Stimulated activated CD4-positive, alpha-beta T cell treated with anti-CD3 and anti-CD28 coated beads, Interleukin-1b, Interleukin-23, amount 100 ng/mL, for 4 hours (primary cell): ENCODE results near the gene CMPK2.
A peak's percentile ranks its signal among the peaks of the same experiment; 100 is the strongest.
"Not testable (repeated sequence)": the region's sequence is repeated elsewhere in the genome, so short reads cannot be mapped to it uniquely, and the experiment has no call there.

ENCODE experiments used
- DNase-seq, 2 donors: peaks; one replicate each; pipeline ENCODE4 v3.0.0-alpha.2; 2020; ENCODE audit warnings: low read depth in 2 of 2

CMPK2 gene

GRCh38 chr2:6880200-6880733, 14.6 kb upstream of the CMPK2 start:
- DNase-seq = no peak

GRCh38 chr2:6879011-6879410, 13.3 kb upstream of the CMPK2 start:
- DNase-seq = no peak

GRCh38 chr2:6878549-6878948, 12.8 kb upstream of the CMPK2 start:
- DNase-seq = no peak

- DNase-seq = peak in 1 of 2 donors; percentile 28
These were observed 11.9 kb upstream of the CMPK2 start, which contains the start of gene RSAD2 for GRCh38 chr2:6877402-6878304. Gene RSAD2 (plus strand): TSS chr2:6877777. CDS start chr2:6877801, 24 bp downstream.

- DNase-seq = no peak
These were observed 10.6 kb upstream of the CMPK2 start for GRCh38 chr2:6876309-6876708.

- no peak for DNase-seq
These were observed 8.3 kb upstream of the CMPK2 start for GRCh38 chr2:6874032-6874431.

GRCh38 chr2:6872394-6872793, 6.7 kb upstream of the CMPK2 start:
- no peak for DNase-seq

GRCh38 chr2:6866982-6867381, 1.3 kb upstream of the CMPK2 start:
- DNase-seq = no peak

GRCh38 chr2:6866275-6866671, 566 bp upstream of the CMPK2 start:
- DNase-seq = peak in 1 of 2 donors; percentile 34

- peak in 1 of 2 donors; percentile 12 for DNase-seq
These were observed 773 bp downstream of the CMPK2 start for GRCh38 chr2:6864923-6865345.

- DNase-seq = no peak
These were observed 1.4 kb downstream of the CMPK2 start for GRCh38 chr2:6864231-6864754.

- DNase-seq = no peak
These were observed 1.9 kb downstream of the CMPK2 start for GRCh38 chr2:6863792-6864191.

- no peak for DNase-seq
These were observed 5.4 kb downstream of the CMPK2 start for GRCh38 chr2:6860296-6860695.

- DNase-seq = not testable (repeated sequence)
These were observed 7.2 kb downstream of the CMPK2 start for GRCh38 chr2:6858466-6859027.

GRCh38 chr2:6856548-6856920, 9.2 kb downstream of the CMPK2 start:
- no peak for DNase-seq

- DNase-seq = no peak
These were observed 9.7 kb downstream of the CMPK2 start for GRCh38 chr2:6855860-6856547.

GRCh38 chr2:6854416-6854815, 11.3 kb downstream of the CMPK2 start:
- no peak for DNase-seq

GRCh38 chr2:6852195-6852594, 13.5 kb downstream of the CMPK2 start:
- no peak for DNase-seq

- DNase-seq = no peak
These were observed 18.6 kb downstream of the CMPK2 start for GRCh38 chr2:6846967-6847681.

GRCh38 chr2:6846540-6846939, 19.2 kb downstream of the CMPK2 start:
- DNase-seq = no peak

GRCh38 chr2:6845903-6846302, 19.8 kb downstream of the CMPK2 start:
- DNase-seq = no peak
